ENCODE data around the gene DROSHA.
A peak's percentile ranks its signal among the peaks of the same experiment; 100 is the strongest.

DROSHA gene

GRCh38 chr5:31516802-31517201 is 15.1 kb downstream of the DROSHA start:
- DNase-seq (ENCODE audit: low read depth), result no peak

GRCh38 chr5:31511305-31511704 is 20.6 kb downstream of the DROSHA start:
- no peak for DNase-seq (ENCODE audit: low read depth)

- no peak for DNase-seq (ENCODE audit: low read depth)
These were observed 27.4 kb downstream of the DROSHA start for GRCh38 chr5:31504529-31504928.

- DNase-seq (ENCODE audit: low read depth), result no peak
These were observed 29.4 kb downstream of the DROSHA start for GRCh38 chr5:31502506-31502905.

GRCh38 chr5:31500256-31500655 is 31.6 kb downstream of the DROSHA start:
- no peak for DNase-seq (ENCODE audit: low read depth)

GRCh38 chr5:31496891-31497290 is 35.0 kb downstream of the DROSHA start:
- DNase-seq (ENCODE audit: low read depth), result no peak

- no peak for DNase-seq (ENCODE audit: low read depth)
These were observed 35.6 kb downstream of the DROSHA start for GRCh38 chr5:31496301-31496700.

- no peak for DNase-seq (ENCODE audit: low read depth)
These were observed 36.6 kb downstream of the DROSHA start for GRCh38 chr5:31495336-31495735.

- peak; percentile 55 for DNase-seq (ENCODE audit: low read depth)
These were observed 39.0 kb downstream of the DROSHA start for GRCh38 chr5:31492869-31493268.

GRCh38 chr5:31487506-31487905 is 44.4 kb downstream of the DROSHA start:
- no peak for DNase-seq (ENCODE audit: low read depth)

- DNase-seq (ENCODE audit: low read depth), result no peak
These were observed 45.5 kb downstream of the DROSHA start for GRCh38 chr5:31486441-31486840.

GRCh38 chr5:31485376-31486207 is 46.3 kb downstream of the DROSHA start:
- no peak for DNase-seq (ENCODE audit: low read depth)

GRCh38 chr5:31481531-31482165 is 50.2 kb downstream of the DROSHA start:
- DNase-seq (ENCODE audit: low read depth), result no peak

GRCh38 chr5:31479706-31480105 is 52.2 kb downstream of the DROSHA start:
- DNase-seq (ENCODE audit: low read depth), result no peak

- DNase-seq (ENCODE audit: low read depth), result peak; percentile 49
These were observed 53.0 kb downstream of the DROSHA start for GRCh38 chr5:31478901-31479300.

GRCh38 chr5:31477971-31478370 is 53.9 kb downstream of the DROSHA start:
- peak; percentile 61 for DNase-seq (ENCODE audit: low read depth)

- peak; percentile 70 for DNase-seq (ENCODE audit: low read depth)
These were observed 54.4 kb downstream of the DROSHA start for GRCh38 chr5:31477516-31477915.

GRCh38 chr5:31476738-31477141 is 55.2 kb downstream of the DROSHA start:
- no peak for DNase-seq (ENCODE audit: low read depth)

- DNase-seq (ENCODE audit: low read depth), result peak; percentile 61
These were observed 60.0 kb downstream of the DROSHA start for GRCh38 chr5:31471916-31472315.

GRCh38 chr5:31471040-31471439 is 60.9 kb downstream of the DROSHA start:
- DNase-seq (ENCODE audit: low read depth), result no peak

GRCh38 chr5:31470608-31471007 is 61.3 kb downstream of the DROSHA start:
- DNase-seq (ENCODE audit: low read depth), result peak; percentile 57

- DNase-seq (ENCODE audit: low read depth), result peak; percentile 66
These were observed 62.0 kb downstream of the DROSHA start for GRCh38 chr5:31469886-31470285.

- DNase-seq (ENCODE audit: low read depth), result no peak
These were observed 62.4 kb downstream of the DROSHA start for GRCh38 chr5:31469466-31469865.

GRCh38 chr5:31465291-31465690 is 66.6 kb downstream of the DROSHA start:
- DNase-seq (ENCODE audit: low read depth), result no peak
